ENCODE results near the gene CDH13.

CDH13 gene

DNA sequence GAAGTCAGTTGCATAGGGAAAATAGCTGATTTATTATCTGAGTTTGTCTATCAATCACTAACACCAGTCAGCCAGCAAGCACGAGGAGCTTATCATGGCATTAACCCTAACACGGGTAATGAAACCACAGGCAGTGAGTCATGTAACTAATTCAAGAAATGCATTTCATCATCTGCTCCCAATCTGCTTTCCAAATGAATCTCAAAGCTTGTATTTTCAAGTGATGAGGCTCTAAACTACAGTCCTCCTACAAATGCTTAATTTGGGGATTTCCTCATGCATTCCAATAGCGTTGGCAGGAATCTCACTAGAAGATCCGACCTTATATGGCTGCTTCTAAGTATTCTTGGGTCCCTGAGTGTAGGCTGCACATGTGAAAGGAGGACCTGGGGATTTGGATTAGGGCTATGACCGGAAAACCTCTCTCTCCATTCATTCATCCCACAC lies 1062.6 kb downstream of the CDH13 start:
- DNase-seq (ENCODE audit: low read depth in 2 of 3, low spot score in 2 of 3): no peak

DNA sequence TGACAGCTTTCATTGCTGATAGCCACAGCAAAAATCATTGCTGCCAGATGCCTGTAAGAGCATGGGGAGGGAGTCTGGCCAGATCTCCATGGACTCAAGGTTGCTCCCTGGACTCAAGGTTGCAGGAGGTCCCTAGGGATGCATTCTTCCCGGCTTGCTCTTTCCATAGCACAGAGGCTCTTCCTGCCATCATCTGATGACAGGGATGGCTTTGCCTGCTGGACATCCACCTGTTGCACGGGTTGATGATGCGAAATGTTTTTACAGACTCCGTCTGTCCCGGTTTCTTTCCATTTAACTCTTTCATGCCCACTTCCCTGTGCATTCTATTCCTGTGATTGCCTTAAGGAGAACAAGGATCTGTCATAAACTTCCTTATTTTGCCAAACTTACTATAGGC lies 1065.5 kb downstream of the CDH13 start:
- no peak for DNase-seq (ENCODE audit: low read depth in 2 of 3, low spot score in 2 of 3)

- DNase-seq (ENCODE audit: low read depth in 2 of 3, low spot score in 2 of 3): no peak
These were observed 1072.2 kb downstream of the CDH13 start for GRCh38 chr16:83698964-83699363.

DNA sequence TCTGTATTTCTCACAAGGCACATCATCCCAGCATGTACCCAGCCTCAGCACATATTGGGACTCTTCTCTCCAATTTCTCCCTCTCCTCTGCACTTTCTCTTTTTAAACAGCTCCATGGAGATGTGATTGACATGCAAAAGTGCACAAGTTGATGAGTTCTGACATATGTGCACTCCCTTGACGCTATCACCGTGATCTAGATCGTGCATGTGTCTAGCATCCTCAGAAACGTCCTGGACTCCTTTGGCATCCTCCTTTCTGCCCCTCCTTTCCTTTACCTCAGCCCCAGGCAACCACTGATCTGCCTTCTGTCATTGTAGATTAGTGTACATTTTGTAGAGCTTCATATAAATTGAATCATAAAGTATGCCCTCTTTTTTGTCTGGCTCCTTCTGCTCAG lies 1073.0 kb downstream of the CDH13 start:
- DNase-seq (ENCODE audit: low read depth in 2 of 3, low spot score in 2 of 3): no peak

- DNase-seq (ENCODE audit: low read depth in 2 of 3, low spot score in 2 of 3): no peak
These were observed 1074.1 kb downstream of the CDH13 start for GRCh38 chr16:83700918-83701317.

- no peak for DNase-seq (ENCODE audit: low read depth in 2 of 3, low spot score in 2 of 3)
These were observed 1074.7 kb downstream of the CDH13 start for GRCh38 chr16:83701494-83701893.

DNA sequence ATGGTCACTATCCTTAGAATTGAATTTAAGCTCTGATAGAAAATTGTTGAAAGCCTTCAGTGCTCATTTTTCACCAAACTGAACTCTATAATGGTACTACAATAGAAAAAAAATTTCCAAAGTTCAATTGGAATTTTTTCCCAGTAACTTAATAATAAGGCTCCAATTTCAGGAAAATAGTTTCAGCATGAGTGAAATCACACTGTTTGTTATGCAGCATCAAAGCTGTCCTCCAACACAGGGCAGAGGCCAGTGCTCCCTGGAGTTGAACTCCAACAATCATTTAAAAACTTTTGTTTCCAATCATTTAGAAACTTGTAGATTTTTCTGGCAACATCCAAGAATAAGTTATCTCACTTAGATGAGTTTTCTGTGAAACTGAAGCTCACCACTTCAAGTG lies 1077.9 kb downstream of the CDH13 start:
- DNase-seq (ENCODE audit: low read depth in 2 of 3, low spot score in 2 of 3): no peak

DNA sequence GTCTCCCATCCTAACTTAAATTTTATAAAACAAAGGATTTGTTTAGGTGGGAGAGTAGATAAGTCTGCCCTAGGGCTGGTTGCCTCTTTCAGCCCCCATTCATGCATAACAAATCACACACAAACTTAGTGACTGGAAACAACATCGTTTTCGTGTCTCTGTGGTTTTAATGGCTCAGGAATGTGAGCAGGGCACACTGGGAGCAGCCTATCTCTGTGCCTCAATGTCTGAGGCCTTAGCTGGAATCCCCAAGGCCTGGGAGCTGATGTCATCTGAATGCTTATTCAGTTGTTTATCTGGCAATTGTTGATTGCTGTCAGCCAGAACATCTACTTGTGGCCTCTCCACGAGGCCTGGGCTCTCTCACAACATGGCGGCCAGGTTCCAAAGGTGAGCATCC lies 1079.1 kb downstream of the CDH13 start:
- DNase-seq (ENCODE audit: low read depth in 2 of 3, low spot score in 2 of 3): no peak

DNA sequence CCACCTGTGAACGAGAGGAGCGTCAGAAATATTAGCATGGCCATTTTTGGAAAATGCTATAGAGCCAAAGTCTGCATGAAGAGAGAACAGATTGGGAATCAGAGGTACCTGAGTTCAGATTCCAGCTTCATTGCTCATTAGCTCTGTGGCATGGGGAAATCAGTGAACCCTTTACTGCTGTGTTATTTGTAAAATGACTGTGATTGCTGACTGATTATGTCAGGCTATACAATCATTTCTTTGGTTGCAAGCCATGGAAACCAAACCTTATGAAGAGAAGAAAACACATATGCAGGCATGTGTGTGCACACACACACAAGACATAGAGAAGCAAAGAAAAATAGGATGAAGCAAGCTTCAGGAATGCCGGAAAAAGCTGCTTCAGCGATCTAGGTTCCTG lies 1079.6 kb downstream of the CDH13 start:
- no peak for DNase-seq (ENCODE audit: low read depth in 2 of 3, low spot score in 2 of 3)

DNA sequence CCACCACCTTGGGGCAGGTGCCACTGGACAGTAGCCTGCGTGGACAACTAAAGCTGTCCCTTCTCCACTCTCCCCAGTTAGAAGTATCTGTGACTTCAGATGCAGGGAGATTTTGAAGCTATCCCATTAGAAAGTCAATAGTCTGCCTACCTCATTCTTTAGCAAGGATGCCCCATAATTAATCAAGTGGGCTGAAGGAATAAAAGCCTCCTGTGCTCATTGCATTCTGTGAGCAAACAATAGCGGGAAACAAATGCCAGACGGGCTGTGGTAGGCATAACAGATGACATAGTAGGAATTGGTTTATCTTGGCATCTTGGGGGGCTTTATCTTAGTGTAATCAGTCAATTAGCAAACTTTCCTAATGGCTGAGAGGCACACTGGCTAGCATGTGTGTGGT lies 1084.3 kb downstream of the CDH13 start:
- no peak for DNase-seq (ENCODE audit: low read depth in 2 of 3, low spot score in 2 of 3)

DNA sequence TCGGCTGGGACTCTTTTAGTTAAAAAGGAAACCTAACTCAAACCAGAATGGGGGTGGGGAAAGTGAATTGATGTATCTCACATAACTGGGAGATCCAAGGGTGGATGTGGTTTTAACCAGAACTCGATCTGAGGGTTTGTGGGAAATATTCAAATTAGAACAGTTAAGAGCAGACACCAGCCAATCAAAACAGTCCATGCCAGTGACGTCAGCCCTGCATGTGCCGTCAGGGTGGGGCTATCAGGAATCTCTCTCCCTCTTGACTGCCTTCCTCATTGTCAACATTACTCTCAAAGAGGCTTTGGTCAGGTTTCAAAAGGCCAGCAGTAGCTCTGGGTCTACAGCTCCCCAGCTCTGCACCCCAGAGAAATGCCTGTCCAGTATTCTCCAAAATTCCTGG lies 1086.8 kb downstream of the CDH13 start:
- no peak for DNase-seq (ENCODE audit: low read depth in 2 of 3, low spot score in 2 of 3)

- no peak for DNase-seq (ENCODE audit: low read depth in 2 of 3, low spot score in 2 of 3)
These were observed 1087.5 kb downstream of the CDH13 start for GRCh38 chr16:83714286-83714685.

- no peak for DNase-seq (ENCODE audit: low read depth in 2 of 3, low spot score in 2 of 3)
These were observed 1088.6 kb downstream of the CDH13 start for GRCh38 chr16:83715217-83715920.

GRCh38 chr16:83717308-83717707 lies 1090.5 kb downstream of the CDH13 start:
- DNase-seq (ENCODE audit: low read depth in 2 of 3, low spot score in 2 of 3): no peak

- DNase-seq (ENCODE audit: low read depth in 2 of 3, low spot score in 2 of 3): no peak
These were observed 1091.0 kb downstream of the CDH13 start for GRCh38 chr16:83717814-83718213.

DNA sequence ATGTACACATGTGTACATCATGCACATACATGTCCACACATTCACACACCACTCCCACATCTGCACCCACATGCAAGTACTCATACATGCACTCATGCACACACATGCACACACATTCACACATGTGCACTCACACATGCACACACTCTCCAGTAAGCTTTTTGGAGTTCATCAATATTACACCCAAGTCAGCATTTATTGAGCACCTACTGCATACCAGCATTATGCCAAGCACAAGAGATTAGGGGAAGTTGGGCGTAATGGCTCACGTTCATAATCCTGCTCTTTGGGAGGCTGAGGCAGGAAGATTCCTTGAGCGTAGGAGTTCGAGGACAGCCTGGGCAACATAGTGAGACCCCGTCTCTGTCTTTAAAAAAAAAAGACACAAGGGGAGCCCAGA lies 1093.4 kb downstream of the CDH13 start:
- no peak for DNase-seq (ENCODE audit: low read depth in 2 of 3, low spot score in 2 of 3)

GRCh38 chr16:83720981-83721380 lies 1094.2 kb downstream of the CDH13 start:
- DNase-seq (ENCODE audit: low read depth in 2 of 3, low spot score in 2 of 3): no peak

GRCh38 chr16:83721676-83722075 lies 1094.9 kb downstream of the CDH13 start:
- DNase-seq (ENCODE audit: low read depth in 2 of 3, low spot score in 2 of 3): no peak

DNA sequence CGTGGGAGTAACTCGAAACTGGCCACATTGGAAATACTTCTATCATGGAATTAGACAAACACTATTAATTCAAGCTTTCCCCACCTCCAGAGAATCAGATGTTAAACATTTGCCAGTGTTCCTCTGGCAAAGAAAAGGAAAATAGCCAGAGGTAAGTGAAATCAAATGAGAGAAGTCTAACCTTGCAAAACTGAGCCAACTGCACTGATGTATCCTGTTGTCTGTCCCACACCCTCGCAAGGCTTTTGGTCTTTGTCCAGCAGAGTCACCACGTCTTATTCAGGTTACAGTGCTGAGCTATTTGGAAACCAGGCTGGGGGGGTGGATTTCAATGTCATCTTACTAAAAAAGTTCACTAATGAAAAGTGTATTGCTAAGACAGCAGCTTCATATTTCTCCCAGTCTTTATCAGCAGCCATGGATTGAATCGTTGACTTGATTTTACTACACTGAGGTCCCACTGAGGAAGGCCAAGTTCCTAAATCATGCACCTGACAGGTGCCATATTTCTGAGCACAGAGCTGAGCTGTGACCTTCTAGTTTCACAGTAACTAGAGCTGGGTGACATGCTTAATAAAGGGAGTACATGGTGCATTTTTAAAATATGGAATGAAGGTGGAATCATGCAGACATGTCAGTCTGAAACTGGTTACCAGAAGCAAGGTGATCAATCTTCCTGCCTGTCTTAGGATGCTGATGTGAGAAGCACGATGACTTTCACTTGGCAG lies 1095.9 kb downstream of the CDH13 start:
- no peak for DNase-seq (ENCODE audit: low read depth in 2 of 3, low spot score in 2 of 3)

GRCh38 chr16:83723244-83723643 lies 1096.5 kb downstream of the CDH13 start:
- DNase-seq (ENCODE audit: low read depth in 2 of 3, low spot score in 2 of 3): no peak

GRCh38 chr16:83723901-83724300 lies 1097.1 kb downstream of the CDH13 start:
- DNase-seq (ENCODE audit: low read depth in 2 of 3, low spot score in 2 of 3): no peak

- no peak for DNase-seq (ENCODE audit: low read depth in 2 of 3, low spot score in 2 of 3)
These were observed 1097.8 kb downstream of the CDH13 start for GRCh38 chr16:83724585-83724984.

DNA sequence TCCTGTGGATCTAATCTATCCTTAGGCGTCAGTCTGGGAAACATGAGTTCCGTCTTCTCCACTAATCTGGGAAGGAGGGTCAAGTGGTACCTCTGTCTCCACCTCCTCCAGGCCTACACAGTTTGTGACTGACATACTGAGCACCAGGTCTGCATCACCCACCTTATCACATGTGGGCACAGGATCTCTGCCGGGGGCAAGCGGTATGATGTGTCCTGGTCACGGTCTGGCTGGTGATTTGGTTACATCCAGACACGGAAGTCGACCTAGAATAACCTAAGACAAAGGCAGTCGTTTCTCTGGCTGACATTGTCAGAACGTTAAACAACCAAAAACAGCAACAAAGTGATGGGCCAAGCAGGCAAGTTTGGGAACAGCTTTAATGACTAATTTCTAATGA lies 1098.5 kb downstream of the CDH13 start:
- no peak for DNase-seq (ENCODE audit: low read depth in 2 of 3, low spot score in 2 of 3)

All from activated CD8-positive, alpha-beta memory T cell treated with anti-CD3 and anti-CD28 coated beads for 48 hours (primary cell).